Neural progenitor cell (in vitro differentiated cells): ENCODE data around the gene PRDM16. TPM values are rescaled to one million over a fixed set of nuclear protein-coding genes. Genes with fewer than 3 reads are reported as not detected.

ENCODE experiments used
- DNase-seq: peaks from one replicate; pipeline ENCODE4 v3.0.0-alpha.2; 2016; ENCODE audit warnings: low spot score
- H2AFZ ChIP-seq: fragments of 200-600 bp; sonication (generic); replicated peaks from 2 replicates; pipeline ENCODE4 v1.6.1; 2016; ENCODE audit warnings: antibody characterized with exemption
- H3F3A ChIP-seq: fragments of 200-600 bp; sonication (generic); 2 replicates; pipeline ENCODE4 v1.6.1; 2016; ENCODE audit warnings: antibody characterized with exemption, low read depth
- H3K27ac ChIP-seq: fragments of 200-600 bp; sonication (generic); 2 replicates; pipeline ENCODE4 v1.5.1; 2016; ENCODE audit warnings: mild to moderate bottlenecking
- H3K27me3 ChIP-seq: fragments of 200-600 bp; sonication (generic); 2 replicates; pipeline ENCODE4 v1.6.1; 2016; ENCODE audit warnings: mild to moderate bottlenecking, moderate library complexity
- H3K36me3 ChIP-seq: fragments of 200-600 bp; sonication (generic); 2 replicates; pipeline ENCODE4 v1.5.1; 2016
- H3K4me1 ChIP-seq: fragments of 200-600 bp; sonication (generic); 2 replicates; pipeline ENCODE4 v1.6.1; 2016; ENCODE audit warnings: mixed run types
- H3K4me2 ChIP-seq: fragments of 200-600 bp; sonication (generic); 2 replicates; pipeline ENCODE4 v1.6.1; 2016
- H3K4me3 ChIP-seq: fragments of 200-600 bp; sonication (generic); 2 replicates; pipeline ENCODE4 v1.5.1; 2016
- H3K79me2 ChIP-seq: fragments of 200-600 bp; sonication (generic); 2 replicates; pipeline ENCODE4 v1.6.1; 2016; ENCODE audit warnings: low read depth
- H3K9ac ChIP-seq: fragments of 200-600 bp; sonication (generic); 2 replicates; pipeline ENCODE4 v1.6.1; 2016
- H3K9me3 ChIP-seq: fragments of 200-600 bp; sonication (generic); 2 replicates; pipeline ENCODE4 v1.5.1; 2016; ENCODE audit warnings: low read depth
- H4K20me1 ChIP-seq: fragments of 200-600 bp; sonication (generic); 2 replicates; pipeline ENCODE4 v1.6.1; 2016; ENCODE audit warnings: low read depth
- H3K27ac Mint-ChIP-seq: 3 replicates; pipeline ENCODE4 v1.8.0; 2021; ENCODE audit warnings: mixed read lengths
- H3K27me3 Mint-ChIP-seq: 2 replicates; pipeline ENCODE4 v1.8.0; 2022; ENCODE audit warnings: low read depth, mild to moderate bottlenecking, inconsistent platforms, moderate library complexity, mixed read lengths; ENCODE audit not compliant: insufficient read depth
- H3K36me3 Mint-ChIP-seq: 3 replicates; pipeline ENCODE4 v1.8.0; 2021; ENCODE audit warnings: mixed read lengths
- H3K4me1 Mint-ChIP-seq: 3 replicates; pipeline ENCODE4 v1.8.0; 2021; ENCODE audit warnings: mixed read lengths
- H3K4me3 Mint-ChIP-seq: 3 replicates; pipeline ENCODE4 v1.8.0; 2021; ENCODE audit warnings: mild to moderate bottlenecking, moderate library complexity, mixed read lengths
- H3K9me3 Mint-ChIP-seq: 3 replicates; pipeline ENCODE4 v1.8.0; 2020; ENCODE audit warnings: mixed read lengths
- CTCF ChIP-seq: fragments of 200-600 bp; sonication (generic); IDR thresholded peaks from 2 replicates; pipeline ENCODE4 v1.5.1; 2017; ENCODE audit warnings: antibody characterized with exemption, mild to moderate bottlenecking
- EZH2 ChIP-seq: fragments of 200-600 bp; sonication (generic); IDR thresholded peaks from 2 replicates; pipeline ENCODE4 v1.6.1; 2017; ENCODE audit warnings: antibody characterized with exemption, mild to moderate bottlenecking, moderate library complexity
- EZH2phosphoT487 ChIP-seq: fragments of 200-600 bp; sonication (generic); IDR thresholded peaks from 2 replicates; pipeline ENCODE4 v1.6.1; 2017; ENCODE audit warnings: antibody characterized with exemption
- total RNA-seq: library from RNA; depleted of rRNA; stranded (reverse); fragments of >200 nt; gene quantifications from 2 replicates; pipeline ENCODE4 v1.2.3, GENCODE V29; 2015; ENCODE audit warnings: low replicate concordance

Gene PRDM16
- total RNA-seq, 1 donor from 2014 or later, result 1.9 TPM

- peaks cover 8% of the 10 kb centered on the region for H3K36me3 Mint-ChIP-seq
- no peak overlapping the region for H3K27ac ChIP-seq
- no peak for TF ChIP-seq EZH2phosphoT487
- no peak for TF ChIP-seq EZH2
- TF ChIP-seq CTCF, result no peak
- peaks cover 16% of the 10 kb centered on the region for H3K4me1 ChIP-seq
- DNase-seq, result no peak
- H3K4me1 Mint-ChIP-seq, result peaks cover 29% of the 10 kb centered on the region
- peaks cover 5% of the 10 kb centered on the region for H3K27me3 Mint-ChIP-seq
- H3K27ac Mint-ChIP-seq, result no peak overlapping the region
- no peak overlapping the region for H3K4me2 ChIP-seq
- H3K9ac ChIP-seq, result no peak overlapping the region
- no peaks in the 10 kb centered on the region for H3K36me3 ChIP-seq
- H3K79me2 ChIP-seq, result no peaks in the 10 kb centered on the region
- H3K27me3 ChIP-seq, result no peaks in the 10 kb centered on the region
- H2AFZ ChIP-seq, result no peak overlapping the region
- peaks cover 29% of the 10 kb centered on the region for H3K9me3 Mint-ChIP-seq
- peaks cover 6% of the 10 kb centered on the region for H3K9me3 ChIP-seq
- no peak overlapping the region for H3K4me3 ChIP-seq
- no peaks in the 10 kb centered on the region for H4K20me1 ChIP-seq
- H3K4me3 Mint-ChIP-seq, result no peak overlapping the region
- H3F3A ChIP-seq, result peaks cover 19% of the 10 kb centered on the region
These were observed 278.4 kb downstream of the PRDM16 start for GRCh38 chr1:3347257-3348020.

GRCh38 chr1:3348196-3348865 is 279.3 kb downstream of the PRDM16 start:
- Histone ChIP-seq H3K27me3 (no peaks in the 10 kb centered on the region), H3K4me2 (no peak overlapping the region), H3K4me1 (peaks cover 23% of the 10 kb centered on the region), H2AFZ (no peak overlapping the region), H3K27ac (no peak overlapping the region), H3K36me3 (no peaks in the 10 kb centered on the region), H3K9ac (no peak overlapping the region), H3K4me3 (no peak overlapping the region), H3K9me3 (peaks cover 2% of the 10 kb centered on the region), H4K20me1 (no peaks in the 10 kb centered on the region), H3F3A (peaks cover 28% of the 10 kb centered on the region), H3K79me2 (no peaks in the 10 kb centered on the region)
- peaks cover 20% of the 10 kb centered on the region for H3K9me3 Mint-ChIP-seq
- peaks cover 8% of the 10 kb centered on the region for H3K36me3 Mint-ChIP-seq
- H3K27ac Mint-ChIP-seq, result peak overlapping the region; percentile 53
- peaks cover 5% of the 10 kb centered on the region for H3K27me3 Mint-ChIP-seq
- peak overlapping the region; percentile 27 for H3K4me3 Mint-ChIP-seq
- peaks cover 37% of the 10 kb centered on the region for H3K4me1 Mint-ChIP-seq
- no peak for DNase-seq
- TF ChIP-seq CTCF, result no peak
- no peak for TF ChIP-seq EZH2phosphoT487
- no peak for TF ChIP-seq EZH2

- Mint-ChIP-seq H3K27ac (no peak overlapping the region), H3K36me3 (peaks cover 2% of the 10 kb centered on the region), H3K4me1 (peaks cover 45% of the 10 kb centered on the region), H3K27me3 (peaks cover 4% of the 10 kb centered on the region), H3K4me3 (no peak overlapping the region), H3K9me3 (peaks cover 12% of the 10 kb centered on the region)
- Histone ChIP-seq H3K4me1 (peaks cover 33% of the 10 kb centered on the region), H3F3A (peaks cover 36% of the 10 kb centered on the region), H3K27me3 (no peaks in the 10 kb centered on the region), H3K9me3 (no peaks in the 10 kb centered on the region), H3K27ac (no peak overlapping the region), H3K9ac (no peak overlapping the region), H3K79me2 (no peaks in the 10 kb centered on the region), H3K36me3 (no peaks in the 10 kb centered on the region), H4K20me1 (no peaks in the 10 kb centered on the region), H2AFZ (no peak overlapping the region), H3K4me2 (no peak overlapping the region), H3K4me3 (no peak overlapping the region)
- peak; percentile 71 for DNase-seq
- TF ChIP-seq EZH2phosphoT487, result no peak
- TF ChIP-seq EZH2, result no peak
- peak; percentile 46 for TF ChIP-seq CTCF
These were observed 280.4 kb downstream of the PRDM16 start for GRCh38 chr1:3349161-3349967.
